ENCODE measurements around the gene CLIP4.
"Not testable (repeated sequence)": the region's sequence is repeated elsewhere in the genome, so short reads cannot be mapped to it uniquely, and the experiment has no call there.

CLIP4 gene

DNA sequence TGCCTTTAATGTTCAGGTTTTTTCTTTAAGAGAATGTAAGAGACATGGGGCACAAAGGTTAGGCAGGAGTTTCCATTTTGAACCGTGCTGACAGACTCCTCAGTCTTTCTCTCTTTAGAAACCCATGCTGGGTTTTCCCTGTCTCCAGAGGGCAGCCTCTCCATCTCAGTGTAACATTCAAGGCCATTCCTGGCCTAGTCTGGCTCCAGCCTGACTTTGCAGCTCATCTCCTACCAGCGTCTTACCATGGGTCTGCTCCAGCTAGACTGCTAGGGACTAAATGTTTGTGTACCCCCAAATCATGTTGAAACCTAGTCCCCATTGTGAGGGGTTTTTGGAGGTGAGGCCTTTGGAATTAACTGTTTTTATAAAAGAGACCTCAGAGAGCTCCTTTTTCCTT is 9.8 kb upstream of the CLIP4 start:
- no peak for DNase-seq

DNA sequence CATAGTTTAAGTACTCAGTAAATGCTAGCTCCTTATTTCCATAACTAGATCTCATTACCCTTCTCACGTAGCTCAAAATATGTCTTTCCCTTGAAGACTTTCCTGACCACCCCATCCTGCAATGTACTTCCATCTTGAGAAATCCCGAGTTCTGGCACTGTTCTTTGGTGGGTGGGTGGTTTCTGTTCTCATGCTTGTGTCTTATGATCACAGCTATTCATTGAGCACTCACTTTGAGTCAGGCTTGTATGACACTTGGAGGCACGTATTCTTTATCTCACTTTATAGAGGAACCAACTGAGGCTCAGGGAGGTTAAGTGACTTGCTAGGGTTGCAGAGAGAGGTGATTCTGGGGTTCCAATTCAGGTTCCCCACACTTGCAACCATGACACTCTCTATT is 9.0 kb upstream of the CLIP4 start:
- no peak for DNase-seq

DNA sequence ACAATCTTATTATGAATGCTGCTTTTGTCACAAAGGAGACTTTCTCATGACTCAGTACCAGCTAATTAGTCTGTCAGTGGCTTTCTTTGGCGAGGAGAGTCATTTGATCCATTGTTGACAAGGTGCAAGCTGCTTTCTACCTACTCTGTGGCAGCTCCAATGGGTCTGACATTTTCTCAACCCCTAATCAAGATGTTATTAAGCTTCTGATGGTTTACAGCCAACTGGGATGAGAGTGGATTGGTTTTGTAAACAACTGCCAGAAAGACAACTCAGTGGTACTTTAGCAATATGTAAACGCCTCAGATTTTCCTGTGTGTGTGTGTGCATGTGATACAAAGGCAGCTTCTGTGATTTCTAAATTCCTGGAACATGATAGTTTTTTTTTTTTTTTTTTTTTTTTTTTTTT is 8.2 kb upstream of the CLIP4 start:
- no peak for DNase-seq

DNA sequence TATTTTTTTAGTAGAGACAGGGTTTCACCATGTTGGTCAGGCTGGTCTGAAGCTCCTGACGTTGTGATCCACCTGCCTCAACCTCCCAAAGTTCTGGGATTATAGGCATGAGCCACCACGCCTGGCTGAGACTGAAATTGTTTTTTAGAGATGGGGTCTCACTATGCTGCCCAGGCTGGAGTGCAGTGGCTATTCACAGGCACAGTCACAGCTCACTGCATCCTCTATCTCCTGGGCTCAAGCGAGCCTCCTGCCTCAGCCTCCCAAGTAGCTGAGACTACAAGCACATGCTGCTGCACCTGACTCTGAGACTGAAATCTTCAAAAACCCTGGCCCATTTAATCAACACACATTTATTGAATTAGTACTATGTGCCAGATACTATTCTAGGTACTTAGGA is 7.7 kb upstream of the CLIP4 start:
- not testable (repeated sequence) for DNase-seq

DNA sequence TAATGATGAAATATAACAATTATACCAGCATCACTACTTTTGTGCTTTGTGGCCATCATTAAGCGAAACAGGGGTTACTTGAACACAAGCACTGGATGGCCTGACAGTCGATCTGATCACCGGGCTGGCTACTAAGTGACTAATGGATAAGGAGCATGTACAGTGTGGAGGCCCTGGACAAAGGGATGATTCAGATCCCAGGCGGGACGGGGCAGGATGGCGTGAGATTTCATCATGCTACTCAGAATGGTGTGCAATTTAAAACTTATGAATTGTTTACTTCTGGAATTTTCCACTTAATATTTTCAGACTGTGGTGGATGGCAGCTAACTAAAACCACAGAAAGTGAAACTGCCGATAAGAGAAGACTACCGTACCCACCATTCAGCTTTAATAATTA is 7.0 kb upstream of the CLIP4 start:
- no peak for DNase-seq

DNA sequence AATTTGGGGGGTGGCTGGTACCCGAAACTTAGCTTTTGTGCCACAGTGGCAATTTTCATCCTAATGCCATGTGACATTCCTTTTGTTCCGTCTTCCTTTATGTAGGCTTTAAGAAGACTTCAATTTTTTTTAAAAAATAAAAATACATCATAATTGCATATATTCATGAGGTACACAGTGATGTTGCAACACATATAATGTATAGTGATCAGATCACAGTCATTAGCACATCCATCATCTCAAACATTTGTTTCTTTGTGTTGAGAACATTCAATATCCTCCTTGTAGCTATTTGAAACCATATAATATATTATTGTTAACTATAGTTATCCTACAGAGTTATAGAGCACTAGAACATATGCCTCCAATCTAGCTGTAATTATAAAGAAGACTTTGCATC is 6.0 kb upstream of the CLIP4 start:
- DNase-seq, result no peak

DNA sequence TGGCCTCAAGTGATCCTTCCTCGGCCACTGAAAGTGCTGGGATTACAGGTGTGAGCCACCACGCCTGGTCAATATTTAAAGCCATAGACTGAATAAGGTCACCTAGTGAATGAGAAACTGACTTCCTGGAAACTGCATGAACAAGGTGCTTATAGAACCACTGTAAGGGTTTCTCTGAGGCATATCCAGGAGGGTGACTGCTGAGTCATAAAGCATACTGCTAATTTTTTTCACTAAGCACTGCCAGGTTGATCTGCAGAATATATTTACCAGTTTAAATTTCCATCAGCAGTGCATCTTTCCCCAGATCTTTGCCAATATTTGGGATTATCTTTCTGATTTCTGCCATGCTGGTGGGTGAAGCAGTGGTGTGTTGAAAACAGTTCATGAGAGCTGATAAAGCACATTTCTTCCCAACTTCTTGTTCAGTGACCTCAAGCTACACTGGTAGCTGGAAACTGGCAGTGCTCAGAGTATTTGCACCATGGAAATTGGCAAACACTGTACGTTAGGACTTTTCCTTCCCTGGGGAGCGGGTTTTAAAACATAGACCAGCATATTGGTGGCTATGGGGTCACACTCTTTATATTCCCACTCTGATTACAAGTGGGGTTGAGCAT is 4.2 kb upstream of the CLIP4 start:
- no peak for DNase-seq

DNA sequence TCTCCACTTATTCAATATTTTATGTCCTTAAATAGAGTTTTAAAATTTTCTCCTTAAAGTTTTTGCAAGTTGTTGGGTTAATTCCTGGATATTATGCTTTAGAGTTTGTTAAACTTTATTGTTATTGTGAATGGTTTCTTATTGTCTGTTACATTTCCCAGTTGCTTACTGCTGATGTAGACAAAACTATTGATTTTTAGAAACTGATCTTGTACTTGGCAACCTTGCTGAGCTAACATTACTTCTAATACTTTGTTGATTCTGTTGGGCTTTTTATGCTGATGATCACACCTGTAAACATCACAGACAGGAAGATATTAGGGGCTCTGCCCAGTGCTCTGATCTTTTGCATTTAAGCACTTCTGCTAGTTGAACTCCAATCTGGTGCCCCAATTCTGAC is 2.8 kb upstream of the CLIP4 start:
- no peak for DNase-seq

DNA sequence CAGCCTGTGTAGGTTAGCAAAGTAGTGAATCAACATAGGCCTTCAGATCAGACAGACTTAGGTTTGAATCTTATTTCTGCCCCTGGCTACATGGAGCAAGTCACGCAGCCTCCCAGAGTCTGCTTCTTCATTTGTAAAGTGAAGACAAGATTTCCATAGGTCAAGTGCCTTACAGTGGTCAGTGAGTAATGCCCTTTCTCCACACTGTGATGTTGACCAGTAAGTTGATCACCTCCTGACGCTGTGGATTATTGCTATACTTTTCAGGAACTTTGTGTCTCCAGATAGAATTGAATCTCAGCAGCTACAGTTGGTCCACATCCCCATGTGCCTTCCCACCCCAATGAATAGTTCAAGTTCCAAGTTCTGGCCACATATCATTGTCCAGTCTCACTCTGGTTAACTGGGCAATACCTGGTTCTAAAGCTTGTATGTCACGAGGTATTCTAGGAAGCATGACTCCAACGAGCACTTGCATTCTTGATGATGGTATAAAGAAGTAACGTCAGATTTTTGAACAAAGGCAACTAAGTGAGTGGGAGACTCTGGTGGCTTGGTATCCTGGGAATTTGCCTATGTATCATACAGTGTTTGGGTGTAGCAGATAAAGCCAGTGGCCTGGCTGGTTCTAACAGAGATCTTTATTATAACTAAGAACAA is 2.1 kb upstream of the CLIP4 start:
- DNase-seq, result peak in 1 of 2 experiments; percentile 50

DNA sequence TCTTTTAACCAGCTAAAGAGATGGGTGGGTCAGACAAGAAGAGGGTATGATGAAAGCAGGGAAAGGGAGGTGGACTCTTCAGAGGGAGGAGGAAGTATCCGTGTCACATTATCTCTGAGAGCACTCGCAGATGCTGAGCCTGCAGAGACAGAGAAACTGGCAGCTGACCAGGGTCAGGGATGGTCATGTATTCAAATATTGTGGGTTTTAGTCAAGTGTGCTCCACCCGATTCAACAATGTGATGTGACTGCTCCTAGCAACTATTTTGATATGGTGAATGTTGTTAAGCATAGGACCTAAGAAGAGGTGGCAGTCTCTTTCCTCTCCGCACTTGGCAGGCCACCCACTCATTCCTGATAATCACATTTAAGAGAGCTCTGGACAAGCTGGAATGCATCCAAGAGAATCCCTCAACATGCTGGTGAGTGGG is 1.3 kb upstream of the CLIP4 start:
- DNase-seq, result peak; percentile 75 to 79

DNA sequence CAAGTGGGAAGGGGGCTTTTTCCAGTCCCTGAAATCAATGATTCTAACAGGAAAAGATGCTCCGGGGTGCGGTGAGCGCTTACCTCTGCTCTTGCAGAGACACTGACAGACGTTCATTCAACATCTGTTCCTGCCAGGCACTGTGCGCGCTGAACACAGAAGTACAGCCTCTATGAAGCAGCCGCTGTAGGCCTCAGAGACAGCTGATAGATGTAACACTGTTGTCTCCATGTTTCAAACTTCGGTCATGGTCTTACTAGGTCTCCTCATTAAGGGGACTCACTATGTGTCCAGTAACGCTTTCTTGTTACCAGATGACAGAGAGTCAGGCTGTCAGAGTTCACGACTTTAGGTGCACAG is 649 bp upstream of the CLIP4 start:
- peak in 1 of 2 experiments; percentile 23 for DNase-seq

DNA sequence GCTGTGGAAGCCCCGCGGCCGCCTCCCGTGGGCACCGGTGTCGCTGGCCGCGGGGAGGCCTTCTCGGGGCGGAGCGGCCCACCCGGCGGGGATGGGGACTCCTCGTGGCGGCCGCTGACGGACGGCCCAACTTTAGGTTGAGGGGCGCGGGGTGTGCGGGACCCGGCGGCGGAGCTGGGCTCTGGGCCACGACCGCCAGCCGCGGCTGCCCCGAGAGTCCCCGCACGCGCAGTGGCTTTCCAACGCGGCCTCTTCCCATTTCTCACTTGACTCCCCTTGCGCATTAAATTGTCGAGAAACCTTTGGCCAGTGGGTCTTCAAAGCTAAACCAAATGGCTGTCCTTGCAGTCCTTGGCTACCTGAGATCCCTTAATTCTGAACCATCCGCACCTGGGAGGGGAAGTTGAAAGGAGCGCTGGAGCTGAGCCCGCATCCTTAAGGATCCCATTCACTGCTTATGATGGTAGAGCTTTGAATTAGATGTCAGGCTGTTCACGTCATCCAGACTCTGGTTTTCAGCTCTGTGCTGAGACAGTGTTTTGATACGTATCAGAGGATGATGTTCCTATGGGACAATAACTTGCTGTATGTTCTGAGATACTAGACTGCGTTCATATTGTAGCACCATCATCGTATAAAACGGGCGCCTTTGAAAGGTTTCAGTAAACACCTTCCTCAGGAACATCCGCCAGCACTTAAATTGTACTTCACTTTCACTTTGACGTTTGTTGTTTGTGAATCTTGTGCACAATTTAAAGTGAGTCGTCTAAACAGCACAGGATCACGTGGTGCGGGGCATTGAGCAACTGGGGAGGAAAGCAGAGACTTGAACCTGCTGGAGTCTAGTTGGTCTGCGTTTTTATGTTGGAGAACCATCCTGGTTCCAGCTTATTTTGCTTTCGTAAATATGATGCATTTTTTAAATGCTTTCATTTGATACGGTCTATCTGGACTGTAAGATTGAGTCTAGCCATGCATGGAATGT is 874 bp downstream of the CLIP4 start:
- peak; percentile 48 to 60 for DNase-seq

DNA sequence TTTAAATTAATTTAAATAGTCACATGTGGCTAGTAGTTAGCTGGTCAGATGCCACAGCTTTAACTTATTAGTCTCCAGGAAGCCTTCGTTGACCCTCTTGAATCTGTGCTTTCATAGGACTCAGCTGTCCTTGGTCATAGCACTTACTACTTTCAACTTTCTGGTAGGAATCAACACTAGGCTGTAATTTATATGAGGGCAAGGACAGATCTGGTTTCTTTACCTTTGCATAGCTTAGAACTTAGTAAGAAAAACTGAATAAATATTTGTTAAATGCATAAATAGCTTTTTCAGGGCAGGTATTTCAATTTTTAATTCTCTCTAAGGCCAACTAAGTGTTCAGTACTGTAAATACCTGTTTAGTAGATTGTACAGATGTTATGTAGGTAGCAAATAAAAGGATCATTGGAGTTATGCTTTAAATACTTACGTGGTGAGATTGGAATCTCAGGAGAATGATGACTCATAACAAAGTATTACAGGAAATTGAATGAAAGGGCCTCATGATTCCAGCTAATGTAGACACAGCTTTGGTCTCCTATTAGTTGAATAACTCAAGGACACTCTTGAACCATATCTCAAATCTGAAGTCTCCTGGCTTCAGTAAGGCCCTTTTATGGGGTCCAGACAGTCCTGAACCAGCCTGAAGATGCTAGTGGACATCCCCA is 2.6 kb downstream of the CLIP4 start:
- no peak for DNase-seq

DNA sequence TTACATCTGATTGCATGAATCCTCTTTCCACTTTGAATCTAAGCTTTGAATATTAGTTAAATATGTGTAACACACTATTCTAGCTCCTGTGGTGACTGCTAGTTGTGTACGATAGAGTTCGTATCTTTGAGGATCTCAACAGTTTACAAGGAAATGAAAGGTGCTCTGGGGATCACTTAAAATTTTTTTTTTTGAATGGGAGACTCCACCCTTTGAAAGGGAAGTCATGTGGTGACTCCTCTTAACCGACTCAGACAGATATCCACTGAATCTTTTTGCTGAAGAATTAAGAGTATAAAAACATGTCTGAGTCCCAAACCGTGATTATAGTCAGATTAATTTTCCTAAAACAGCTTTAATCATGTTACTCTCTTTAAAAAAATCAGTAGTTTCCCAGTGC is 4.0 kb downstream of the CLIP4 start:
- DNase-seq, result no peak

DNA sequence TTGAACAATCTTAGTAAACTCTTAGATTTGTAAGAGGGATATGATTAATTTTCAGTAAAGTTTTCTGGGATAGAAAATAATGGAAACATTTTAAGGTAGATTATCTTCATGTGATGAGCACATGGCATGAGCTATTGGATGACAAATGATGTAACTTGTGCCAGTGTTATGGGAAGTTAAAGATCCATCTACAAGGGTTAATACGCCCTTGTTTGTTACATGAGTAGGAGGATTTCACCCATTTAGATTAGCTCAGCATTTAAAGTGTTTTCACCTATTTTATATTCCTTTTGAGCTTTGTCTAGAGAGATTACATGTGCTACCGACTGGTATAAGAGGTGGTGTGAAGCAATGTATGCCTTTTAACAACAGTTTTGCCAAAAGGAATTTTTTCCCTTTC is 5.6 kb downstream of the CLIP4 start:
- DNase-seq, result no peak

DNA sequence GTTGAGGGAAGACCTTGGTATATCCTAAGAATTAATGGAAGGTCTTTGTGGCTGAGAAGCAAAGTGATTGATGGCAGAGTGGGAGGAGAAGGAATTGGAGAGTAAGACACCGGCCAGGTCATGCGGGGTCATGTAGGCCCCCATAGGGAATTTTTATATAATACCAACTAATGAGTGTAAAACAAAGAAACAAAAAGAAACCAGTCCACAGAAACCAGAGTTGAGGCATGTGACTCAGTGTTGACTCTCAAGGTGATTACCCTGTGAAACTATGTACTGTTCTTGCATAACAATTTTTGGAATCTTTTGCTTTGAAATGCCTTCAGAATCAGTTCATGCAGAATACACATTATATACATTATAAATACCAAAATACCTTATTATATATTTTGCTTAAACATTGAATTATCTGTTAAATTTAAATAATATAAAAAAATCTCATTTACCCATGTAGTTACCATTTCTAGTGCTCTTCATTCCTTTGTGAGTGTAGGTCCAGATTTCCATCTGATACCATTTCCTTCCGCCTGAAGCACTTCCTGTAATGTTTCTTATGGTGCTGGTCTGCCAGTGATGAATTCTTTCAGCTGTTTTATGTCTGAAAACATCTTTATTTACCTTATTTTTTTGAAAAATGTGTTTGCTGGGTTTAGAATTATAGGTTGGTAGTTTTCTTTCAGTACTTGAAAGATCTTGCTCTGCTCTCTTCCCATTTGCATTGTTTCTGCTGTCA is 8.6 kb downstream of the CLIP4 start:
- DNase-seq, result no peak

DNA sequence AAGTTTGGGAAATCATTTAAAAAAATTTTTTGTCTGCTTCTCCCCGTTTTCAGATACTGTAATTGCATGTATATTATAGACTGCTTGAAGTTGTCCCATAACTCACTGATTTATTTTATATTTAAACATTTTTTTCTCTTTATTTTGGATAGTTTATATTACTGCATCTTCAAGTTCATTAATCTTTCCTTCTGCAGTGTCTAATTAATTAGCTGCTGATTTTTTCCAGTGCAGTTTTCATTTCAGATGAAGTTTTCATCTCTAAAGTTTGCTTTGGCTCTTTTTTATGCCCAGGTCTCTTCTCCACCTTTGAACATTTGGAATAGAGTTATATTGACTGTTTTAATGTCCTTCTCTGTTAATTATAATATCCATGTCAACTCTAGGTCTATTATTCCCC is 9.3 kb downstream of the CLIP4 start:
- no peak for DNase-seq

DNA sequence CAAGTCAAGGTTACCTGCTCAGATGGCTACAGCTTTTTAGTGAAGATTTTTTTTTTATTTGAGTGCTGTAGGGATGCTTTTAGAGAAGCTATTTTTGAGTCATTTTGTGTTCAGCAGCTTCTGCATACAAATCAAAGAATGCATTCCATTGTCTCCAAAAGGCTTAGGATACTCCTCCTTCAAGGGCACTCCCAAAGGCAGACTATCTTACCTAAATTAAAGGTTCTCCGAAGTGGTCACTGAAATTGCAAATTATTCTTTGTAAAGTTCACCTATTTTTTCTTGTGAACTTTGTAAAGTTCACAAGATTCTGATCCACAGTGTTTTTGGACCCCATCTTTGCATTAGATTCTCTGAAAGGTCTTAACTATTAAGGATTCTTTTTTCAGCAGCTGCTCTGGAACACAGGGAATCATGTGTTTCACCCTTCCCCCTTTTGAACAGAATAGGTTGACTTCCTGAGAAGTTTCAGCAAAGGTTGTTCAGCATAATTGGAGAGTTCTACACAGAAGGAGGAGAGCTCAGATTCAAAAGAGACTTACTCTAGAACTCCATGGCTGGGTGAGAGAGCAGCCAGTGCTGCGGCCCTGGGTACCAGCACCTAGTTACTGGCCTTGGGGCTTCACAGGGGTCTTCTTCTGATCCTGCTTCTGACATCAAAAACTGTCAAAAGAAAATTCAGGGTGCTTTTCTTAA is 14.5 kb downstream of the CLIP4 start:
- no peak for DNase-seq

DNA sequence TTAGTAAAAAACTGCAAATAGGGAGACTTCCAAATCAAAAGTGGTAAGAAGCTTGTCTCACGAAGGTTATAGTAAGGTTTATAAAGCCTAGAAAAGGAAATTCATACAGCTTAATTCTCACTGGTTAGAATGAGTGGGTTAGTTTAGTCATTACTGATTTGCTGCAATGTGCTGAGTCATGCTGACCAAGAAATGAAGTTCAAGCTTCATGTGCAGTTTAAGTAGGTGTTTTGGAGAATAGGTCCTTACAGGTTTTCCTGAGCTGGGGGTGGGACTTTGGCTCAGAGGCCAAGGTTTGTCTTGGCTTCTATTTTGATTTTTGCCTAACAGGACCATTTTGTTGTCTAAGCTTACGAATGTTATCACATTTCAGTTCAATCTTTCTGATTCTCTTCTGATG is 15.1 kb downstream of the CLIP4 start:
- DNase-seq, result peak in 1 of 2 experiments; percentile 9

DNA sequence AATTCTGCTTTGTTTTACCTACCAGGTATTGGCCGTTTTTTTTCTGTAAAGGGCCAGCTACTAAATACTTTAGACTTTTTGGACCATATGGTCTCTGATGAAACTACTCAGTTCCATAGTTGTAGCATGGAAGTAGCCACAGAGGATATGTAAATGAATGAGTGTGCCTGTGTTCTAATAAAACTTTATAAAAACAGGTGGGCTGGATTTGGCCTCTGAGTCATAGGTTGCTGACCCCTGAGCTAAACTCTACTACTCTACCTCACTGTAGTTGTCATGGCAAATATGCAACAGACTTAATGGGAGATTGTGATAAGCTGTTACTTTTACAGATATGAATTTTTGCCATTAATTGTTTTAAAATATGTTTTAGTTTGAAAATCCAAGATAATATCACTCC is 19.7 kb downstream of the CLIP4 start:
- no peak for DNase-seq

DNA sequence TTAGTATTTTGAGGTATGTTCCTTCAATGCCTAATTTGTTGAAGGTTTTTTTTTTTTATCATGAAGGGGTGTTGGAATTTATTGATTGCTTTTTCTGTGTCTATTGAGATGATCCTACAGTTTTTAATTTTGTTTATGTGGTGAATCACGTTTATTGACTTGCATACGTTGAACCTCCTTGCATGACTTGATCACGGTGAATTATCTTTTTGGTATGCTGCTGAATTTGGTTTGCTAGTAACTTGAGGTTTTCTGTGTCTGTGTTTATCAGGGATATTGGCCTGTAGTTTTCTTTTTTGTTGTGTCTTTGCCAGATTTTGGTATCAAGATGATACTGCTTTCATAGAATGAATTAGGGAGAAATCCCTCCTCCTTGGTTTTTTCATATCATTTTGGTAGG is 23.9 kb downstream of the CLIP4 start:
- no peak for DNase-seq

DNA sequence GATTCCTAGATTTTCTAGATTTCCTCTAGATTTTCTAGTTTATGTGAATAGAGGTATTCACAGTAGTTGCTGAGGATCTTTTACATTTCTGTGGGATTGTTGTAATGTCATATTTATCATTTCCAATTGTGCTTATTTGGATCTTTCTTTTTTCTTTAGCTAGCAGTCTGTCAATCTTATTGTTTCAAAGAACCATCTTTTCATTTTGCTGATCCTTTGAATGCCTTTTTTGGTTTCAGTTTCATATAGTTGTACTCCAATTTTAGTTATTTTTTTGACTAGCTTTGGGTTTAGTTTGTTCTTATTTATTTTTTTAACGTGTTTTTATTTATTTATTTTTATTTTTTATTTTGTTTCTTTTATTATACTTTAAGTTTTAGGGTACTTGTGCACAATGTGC is 24.5 kb downstream of the CLIP4 start:
- DNase-seq, result no peak
